Vagina (tissue), 2 donors: Measurements from ENCODE around the gene POGK. TPM values are rescaled to one million over a fixed set of nuclear protein-coding genes. Genes with fewer than 3 reads are reported as not detected.

Source experiments
- DNase-seq, 2 donors: peaks; one replicate each; pipeline ENCODE4 v3.0.0-alpha.2; 2017; ENCODE audit errors: extremely low spot score in 2 of 2
- H3K27ac ChIP-seq: fragments of 200-600 bp; sonication (generic); one replicate; pipeline ENCODE4 v1.5.1; 2019
- H3K27me3 ChIP-seq: fragments of 200-600 bp; sonication (generic); one replicate; pipeline ENCODE4 v1.5.1; 2019
- H3K36me3 ChIP-seq, 2 donors: fragments of 200-600 bp; sonication (generic); one replicate each; pipeline ENCODE4 v1.5.1; 2017 to 2019
- H3K4me1 ChIP-seq: fragments of 200-600 bp; sonication (generic); one replicate; pipeline ENCODE4 v1.5.1; 2019
- H3K4me3 ChIP-seq, 2 donors: fragments of 200-600 bp; sonication (generic); 1 replicate in 1 of 2; 2 replicates in 1 of 2; pipeline ENCODE4 v1.5.1; 2016 to 2019
- H3K9me3 ChIP-seq: fragments of 200-600 bp; sonication (generic); one replicate; pipeline ENCODE4 v1.5.1; 2019
- POLR2A ChIP-seq, 2 donors: fragments of 450-650 bp; IDR thresholded peaks; one replicate each; pipeline ENCODE4 v1.6.1; 2017; ENCODE audit warnings: antibody characterized with exemption in 2 of 2, mild to moderate bottlenecking in 2 of 2, moderate library complexity in 2 of 2
- POLR2AphosphoS5 ChIP-seq, 2 donors: sonication (generic); formaldehyde crosslinking; IDR thresholded peaks; one replicate each; pipeline ENCODE4 v1.9.0; 2017; ENCODE audit warnings: antibody characterized with exemption in 2 of 2, mild to moderate bottlenecking in 2 of 2, low read depth in 1 of 2; ENCODE audit not compliant: insufficient read depth in 1 of 2
- intact Hi-C: fragments of 100-400 bp; cut with DNase I; formaldehyde crosslinking; loops from one replicate; pipeline ENCODE4 v1.15.1; 2023
- total RNA-seq: library from RNA; depleted of rRNA; stranded (reverse); fragments of >200 nt; gene quantifications from one replicate; pipeline ENCODE4 v1.2.3, GENCODE V29; 2016
- TF ChIP-seq, protein P1 (sequence below), 3 experiments: fragments of 450-650 bp in 2 of 3; fragments of 200-600 bp in 1 of 3; sonication (generic) in 1 of 3; IDR thresholded peaks; one replicate each; pipeline ENCODE4 v1.5.1; 2017 to 2019; ENCODE audit warnings: antibody characterized with exemption in 3 of 3, mild to moderate bottlenecking in 2 of 3, moderate library complexity in 2 of 3

The POGK gene
- total RNA-seq, 1 donor from 2014 or later, result 26.3 TPM

DNA sequence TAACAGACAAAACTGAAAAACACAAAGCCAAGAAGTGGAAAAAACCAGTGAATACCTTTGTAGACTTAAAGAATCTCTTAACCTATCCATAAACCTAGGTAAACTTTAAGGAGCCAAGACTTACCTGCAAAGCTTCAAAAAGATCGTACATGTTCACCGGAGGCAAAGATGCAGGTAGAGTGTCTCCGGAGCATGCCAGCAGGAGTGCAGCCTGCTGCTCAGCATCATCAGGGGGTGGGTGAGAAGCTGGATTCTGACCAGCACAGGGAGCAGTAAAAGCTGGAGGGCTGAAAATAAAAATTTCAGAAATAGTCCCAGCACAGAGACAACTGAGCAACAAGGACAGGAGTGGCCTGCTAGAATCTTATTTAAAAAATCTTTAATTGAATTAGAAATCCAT, 18.7 kb downstream of the POGK start:
- Histone ChIP-seq H3K27ac (no peak overlapping the region), H3K36me3 (peaks cover 0 to 53% of the 10 kb centered on the region in 2 donors), H3K27me3 (no peaks in the 10 kb centered on the region), H3K4me3 (no peak overlapping the region), H3K9me3 (no peaks in the 10 kb centered on the region), H3K4me1 (no peaks in the 10 kb centered on the region)
- no peak for TF ChIP-seq POLR2A (IDR thresholded peaks at IDR 0.05)
- no peak for TF ChIP-seq POLR2AphosphoS5 (IDR thresholded peaks at IDR 0.05; ENCODE audit: insufficient read depth in 1 of 2, low read depth in 1 of 2)
- TF ChIP-seq, protein P1, sequence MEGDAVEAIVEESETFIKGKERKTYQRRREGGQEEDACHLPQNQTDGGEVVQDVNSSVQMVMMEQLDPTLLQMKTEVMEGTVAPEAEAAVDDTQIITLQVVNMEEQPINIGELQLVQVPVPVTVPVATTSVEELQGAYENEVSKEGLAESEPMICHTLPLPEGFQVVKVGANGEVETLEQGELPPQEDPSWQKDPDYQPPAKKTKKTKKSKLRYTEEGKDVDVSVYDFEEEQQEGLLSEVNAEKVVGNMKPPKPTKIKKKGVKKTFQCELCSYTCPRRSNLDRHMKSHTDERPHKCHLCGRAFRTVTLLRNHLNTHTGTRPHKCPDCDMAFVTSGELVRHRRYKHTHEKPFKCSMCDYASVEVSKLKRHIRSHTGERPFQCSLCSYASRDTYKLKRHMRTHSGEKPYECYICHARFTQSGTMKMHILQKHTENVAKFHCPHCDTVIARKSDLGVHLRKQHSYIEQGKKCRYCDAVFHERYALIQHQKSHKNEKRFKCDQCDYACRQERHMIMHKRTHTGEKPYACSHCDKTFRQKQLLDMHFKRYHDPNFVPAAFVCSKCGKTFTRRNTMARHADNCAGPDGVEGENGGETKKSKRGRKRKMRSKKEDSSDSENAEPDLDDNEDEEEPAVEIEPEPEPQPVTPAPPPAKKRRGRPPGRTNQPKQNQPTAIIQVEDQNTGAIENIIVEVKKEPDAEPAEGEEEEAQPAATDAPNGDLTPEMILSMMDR (IDR thresholded peaks at IDR 0.05), result no peak
- no peak for DNase-seq
- intact Hi-C loops, result no loop called here

DNA sequence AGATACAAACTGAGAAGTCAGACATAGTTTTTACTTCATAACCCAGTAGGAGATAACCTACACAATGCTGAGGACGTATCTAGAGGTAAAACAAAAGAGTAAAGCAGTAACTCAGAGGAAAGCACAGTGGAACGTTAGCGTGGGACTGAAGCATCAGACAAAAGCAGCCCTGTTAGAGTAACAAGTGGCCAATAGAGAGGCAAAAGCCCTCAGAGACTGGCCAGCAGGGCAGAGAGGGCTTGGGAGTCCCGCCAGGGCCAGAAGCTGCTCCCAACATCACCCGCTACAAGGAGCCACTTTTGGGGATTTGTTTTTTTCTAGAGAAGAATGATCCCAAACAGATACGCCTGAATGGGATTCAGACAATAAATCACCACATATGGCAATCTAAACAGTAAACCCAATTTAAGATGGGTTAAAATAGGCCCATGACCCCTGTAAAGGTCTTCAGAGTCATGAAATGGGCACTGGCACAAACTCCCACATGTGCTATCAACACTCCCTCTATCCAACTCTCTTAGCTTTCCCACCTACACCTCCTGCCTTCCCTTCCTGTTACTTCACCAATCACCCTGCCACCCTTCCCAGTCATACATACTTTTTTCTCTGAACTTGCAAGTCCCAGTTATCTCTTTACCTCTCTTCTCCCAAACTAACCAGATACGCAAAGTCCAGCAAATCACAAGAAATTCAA, 19.6 kb downstream of the POGK start:
- Histone ChIP-seq H3K4me1 (no peaks in the 10 kb centered on the region), H3K27ac (no peak overlapping the region), H3K36me3 (peaks cover 0 to 58% of the 10 kb centered on the region in 2 donors), H3K4me3 (no peak overlapping the region), H3K27me3 (no peaks in the 10 kb centered on the region), H3K9me3 (no peaks in the 10 kb centered on the region)
- intact Hi-C loops, result no loop called here
- TF ChIP-seq, protein P1 (IDR thresholded peaks at IDR 0.05), result no peak
- no peak for TF ChIP-seq POLR2AphosphoS5 (IDR thresholded peaks at IDR 0.05; ENCODE audit: insufficient read depth in 1 of 2, low read depth in 1 of 2)
- no peak for TF ChIP-seq POLR2A (IDR thresholded peaks at IDR 0.05)
- no peak for DNase-seq

DNA sequence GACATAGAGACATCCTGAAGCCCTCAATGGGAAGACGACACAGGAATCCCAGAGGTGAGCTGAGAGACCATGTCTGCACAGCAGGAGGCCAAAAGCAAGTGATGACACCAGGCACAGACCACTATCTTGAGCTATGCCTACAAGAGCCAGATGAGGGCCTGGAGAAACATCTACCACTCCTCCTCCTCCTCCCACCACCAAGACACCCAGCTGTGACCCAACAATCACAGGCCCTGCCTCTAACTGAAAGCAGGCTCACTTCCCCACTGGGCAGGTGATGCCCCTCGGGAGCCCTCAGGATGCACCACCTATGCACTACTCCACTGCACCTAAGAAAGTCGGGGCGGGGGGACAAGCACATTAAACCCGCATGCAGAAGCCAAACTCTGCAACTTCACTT, 20.3 kb downstream of the POGK start:
- Histone ChIP-seq H3K27me3 (no peaks in the 10 kb centered on the region), H3K36me3 (peaks cover 0 to 59% of the 10 kb centered on the region in 2 donors), H3K4me3 (no peak overlapping the region), H3K9me3 (no peaks in the 10 kb centered on the region), H3K27ac (no peak overlapping the region), H3K4me1 (no peaks in the 10 kb centered on the region)
- intact Hi-C loops, result no loop called here
- no peak for DNase-seq
- TF ChIP-seq, protein P1 (IDR thresholded peaks at IDR 0.05), result no peak
- TF ChIP-seq POLR2A (IDR thresholded peaks at IDR 0.05), result no peak
- no peak for TF ChIP-seq POLR2AphosphoS5 (IDR thresholded peaks at IDR 0.05; ENCODE audit: insufficient read depth in 1 of 2, low read depth in 1 of 2)

DNA sequence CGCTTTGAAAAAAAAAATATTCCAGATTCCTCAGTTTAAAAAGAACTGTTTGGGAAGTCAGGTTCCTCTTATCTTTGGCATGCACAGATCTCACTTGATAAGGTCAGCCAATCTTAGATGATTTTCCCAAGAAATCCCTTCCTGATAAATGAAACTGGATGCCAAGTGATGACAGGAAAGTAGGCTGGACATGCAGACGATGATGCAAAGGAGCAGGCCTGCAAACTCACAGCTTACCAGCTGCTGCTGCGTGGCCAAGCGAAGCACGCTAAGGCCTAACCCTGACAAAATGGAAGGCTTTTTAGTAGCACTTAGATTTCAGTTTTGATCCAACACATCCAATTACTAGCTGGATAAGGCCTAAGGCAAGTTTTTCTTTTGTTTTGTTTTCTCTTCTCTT, 26.7 kb downstream of the POGK start:
- no peaks in the 10 kb centered on the region for H3K9me3 ChIP-seq
- intact Hi-C loops, result no loop called here
- H3K4me3 ChIP-seq, result no peak overlapping the region
- peaks cover 7% of the 10 kb centered on the region for H3K4me1 ChIP-seq
- DNase-seq, result no peak
- H3K36me3 ChIP-seq, result peaks cover 0 to 29% of the 10 kb centered on the region in 2 donors
- TF ChIP-seq POLR2A (IDR thresholded peaks at IDR 0.05), result no peak
- TF ChIP-seq, protein P1 (IDR thresholded peaks at IDR 0.05), result no peak
- no peak for TF ChIP-seq POLR2AphosphoS5 (IDR thresholded peaks at IDR 0.05; ENCODE audit: insufficient read depth in 1 of 2, low read depth in 1 of 2)
- H3K27ac ChIP-seq, result no peak overlapping the region
- no peaks in the 10 kb centered on the region for H3K27me3 ChIP-seq

DNA sequence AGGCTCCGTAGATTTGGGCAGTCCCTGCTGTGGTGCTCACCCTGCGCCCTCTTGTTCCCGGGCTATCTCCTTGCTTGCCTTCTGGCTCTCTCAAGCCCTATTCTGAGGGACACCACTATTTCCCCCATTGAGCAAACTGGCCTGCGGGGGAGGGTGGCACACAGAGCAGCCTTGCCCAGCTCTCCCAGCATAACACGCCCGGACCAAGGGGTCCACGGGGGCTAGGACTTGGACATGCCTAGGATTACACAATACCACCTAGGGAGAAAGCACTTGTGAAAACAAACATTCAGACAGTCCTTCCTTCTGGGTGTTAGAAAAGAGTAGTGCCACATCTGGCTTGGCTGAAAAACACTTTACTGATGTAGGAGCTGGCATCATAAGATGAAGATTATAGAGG, 29.4 kb downstream of the POGK start:
- no peak for TF ChIP-seq POLR2A (IDR thresholded peaks at IDR 0.05)
- TF ChIP-seq POLR2AphosphoS5 (IDR thresholded peaks at IDR 0.05; ENCODE audit: insufficient read depth in 1 of 2, low read depth in 1 of 2), result no peak
- TF ChIP-seq, protein P1 (IDR thresholded peaks at IDR 0.05), result no peak
- DNase-seq, result no peak
- H3K9me3 ChIP-seq, result no peaks in the 10 kb centered on the region
- H3K27me3 ChIP-seq, result no peaks in the 10 kb centered on the region
- H3K27ac ChIP-seq, result no peak overlapping the region
- H3K4me3 ChIP-seq, result no peak overlapping the region
- intact Hi-C loops, result no loop called here
- peaks cover 27% of the 10 kb centered on the region for H3K4me1 ChIP-seq
- H3K36me3 ChIP-seq, result peaks cover 0 to 9% of the 10 kb centered on the region in 2 donors
